Measurements from ENCODE around the gene HTR3D. TPM values are rescaled to one million over a fixed set of nuclear protein-coding genes. Genes with fewer than 3 reads are reported as not detected.

HTR3D gene
- total RNA-seq, 1 experiment from 2014 or later: not detected

Other genes starting within 250 kb of the HTR3D start
- gene MAP6D1, start 206.2 kb upstream of the HTR3D start, total RNA-seq (2021): 4.3 to 6.3 TPM (median 5.0 TPM) in 3 replicates
- gene PARL, start 146.9 kb upstream of the HTR3D start, total RNA-seq (2021): 71.3 to 93.5 TPM (median 74.3 TPM) in 3 replicates
- 29.1 to 35.2 TPM (median 31.1 TPM) in 3 replicates for gene ABCC5, start 13.9 kb upstream of the HTR3D start, total RNA-seq (2021)
- gene HTR3C, start 21.3 kb downstream of the HTR3D start, total RNA-seq (2021): not detected in 3 replicates
- not detected in 3 replicates for gene HTR3E, start 65.3 kb downstream of the HTR3D start, total RNA-seq (2021)
- 36.6 to 42.3 TPM (median 38.0 TPM) in 3 replicates for gene EIF2B5, start 103.6 kb downstream of the HTR3D start, total RNA-seq (2021)
- gene DVL3, start 123.6 kb downstream of the HTR3D start, total RNA-seq (2021): 64.5 to 76.2 TPM (median 66.5 TPM) in 3 replicates
- 370 to 399 TPM (median 383 TPM) in 3 replicates for gene AP2M1, start 143.1 kb downstream of the HTR3D start, total RNA-seq (2021)
- 49.7 to 63.6 TPM (median 50.0 TPM) in 3 replicates for gene ABCF3, start 154.5 kb downstream of the HTR3D start, total RNA-seq (2021)
- 0.44 to 0.57 TPM (median 0.55 TPM) in 3 replicates for gene VWA5B2, start 197.8 kb downstream of the HTR3D start, total RNA-seq (2021)
- gene ALG3, start 217.2 kb downstream of the HTR3D start, total RNA-seq (2021): 57.3 to 60.0 TPM (median 58.7 TPM) in 3 replicates
- 11.3 to 11.8 TPM (median 11.4 TPM) in 3 replicates for gene EEF1AKMT4, start 217.9 kb downstream of the HTR3D start, total RNA-seq (2021)
- 10.5 to 13.1 TPM (median 11.5 TPM) in 3 replicates for gene CAMK2N2, start 229.8 kb downstream of the HTR3D start, total RNA-seq (2021)
- gene ECE2, start 244.3 kb downstream of the HTR3D start, total RNA-seq (2021): 0.46 to 1.2 TPM (median 0.64 TPM) in 3 replicates

All from WTC11 (cell line).